Stimulated activated CD4-positive, alpha-beta T cell treated with anti-CD3 and anti-CD28 coated beads, Interleukin-15, amount 100 ng/mL, for 24 hours (primary cell): Measurements from ENCODE around the gene ALPL.

ENCODE experiments used
- DNase-seq: peaks from one replicate; pipeline ENCODE4 v3.0.0-alpha.2; 2020

The ALPL gene

DNA sequence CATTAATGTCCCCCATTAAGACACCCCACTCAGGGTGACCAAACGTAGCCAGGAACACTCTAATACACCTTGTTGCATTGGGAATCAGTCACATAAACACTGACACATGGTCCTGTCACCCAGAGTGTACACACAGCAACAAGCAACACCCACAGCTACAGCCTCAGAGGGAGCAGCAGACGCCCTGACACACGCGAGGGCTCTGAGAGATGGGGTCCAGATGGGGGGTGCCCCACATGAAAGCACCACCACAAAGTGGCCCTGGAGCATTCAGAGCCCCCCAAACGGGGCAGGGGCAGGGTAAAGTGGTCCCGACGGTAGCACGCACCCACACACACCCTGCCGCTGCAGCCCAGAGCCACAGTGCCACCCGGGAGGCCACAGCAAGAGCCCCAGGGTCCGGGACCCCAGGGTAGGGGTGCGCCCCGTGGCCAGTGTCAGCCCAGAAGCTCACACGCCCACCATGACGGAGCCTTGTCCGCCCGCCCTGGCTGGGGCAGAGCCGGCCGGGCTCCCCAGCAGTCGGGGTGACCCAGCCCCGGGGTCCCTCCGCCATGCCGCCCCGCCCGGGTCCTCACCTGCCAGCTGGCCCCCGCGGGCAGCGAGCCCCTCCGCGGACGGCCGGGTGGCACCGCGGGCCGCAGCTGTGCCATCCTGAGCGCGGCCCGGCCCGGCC is 112.7 kb downstream of the ALPL start:
- DNase-seq, result no peak

DNA sequence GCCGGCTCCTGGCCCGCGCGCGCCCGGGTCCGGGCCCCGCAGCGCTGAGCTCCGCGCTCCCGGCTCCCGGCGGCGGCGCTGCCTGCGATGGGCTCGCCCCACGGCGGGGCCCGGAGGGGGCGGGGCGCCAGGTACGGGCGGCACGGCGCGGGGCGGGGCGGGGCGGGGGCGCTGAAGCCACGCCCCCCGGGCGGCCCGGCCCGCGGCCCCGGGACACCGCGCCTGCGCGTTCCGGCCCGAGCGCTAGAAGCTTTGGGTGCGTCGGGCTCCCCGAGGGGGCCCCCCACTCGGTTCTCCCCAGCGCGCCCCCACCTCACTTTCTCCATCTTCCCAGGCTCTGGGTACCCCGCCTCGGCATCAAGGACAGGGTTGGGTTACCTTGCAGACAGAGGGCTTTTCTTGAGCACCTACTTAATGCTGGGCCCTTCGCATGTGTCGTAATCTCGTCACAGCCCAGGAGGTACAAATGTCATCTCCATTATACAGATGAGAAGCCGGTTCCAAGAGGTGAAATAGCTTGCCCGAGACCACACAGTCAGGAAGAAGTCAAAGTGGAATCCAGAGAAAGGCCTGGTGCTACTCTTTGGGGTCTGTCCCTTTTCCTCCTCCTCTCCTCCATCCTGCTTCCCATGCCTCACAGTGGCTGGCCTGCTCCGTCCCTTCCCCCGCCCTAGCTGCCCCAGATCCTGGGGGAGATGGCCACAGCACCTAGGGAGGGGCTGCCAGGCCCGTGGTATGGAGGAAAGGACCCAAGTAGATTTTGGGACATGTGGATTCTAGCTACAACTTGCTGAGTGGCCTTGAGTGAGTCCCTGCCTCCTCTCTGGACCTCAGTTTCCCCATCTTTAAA is 113.5 kb downstream of the ALPL start:
- DNase-seq, result peak; percentile 72

DNA sequence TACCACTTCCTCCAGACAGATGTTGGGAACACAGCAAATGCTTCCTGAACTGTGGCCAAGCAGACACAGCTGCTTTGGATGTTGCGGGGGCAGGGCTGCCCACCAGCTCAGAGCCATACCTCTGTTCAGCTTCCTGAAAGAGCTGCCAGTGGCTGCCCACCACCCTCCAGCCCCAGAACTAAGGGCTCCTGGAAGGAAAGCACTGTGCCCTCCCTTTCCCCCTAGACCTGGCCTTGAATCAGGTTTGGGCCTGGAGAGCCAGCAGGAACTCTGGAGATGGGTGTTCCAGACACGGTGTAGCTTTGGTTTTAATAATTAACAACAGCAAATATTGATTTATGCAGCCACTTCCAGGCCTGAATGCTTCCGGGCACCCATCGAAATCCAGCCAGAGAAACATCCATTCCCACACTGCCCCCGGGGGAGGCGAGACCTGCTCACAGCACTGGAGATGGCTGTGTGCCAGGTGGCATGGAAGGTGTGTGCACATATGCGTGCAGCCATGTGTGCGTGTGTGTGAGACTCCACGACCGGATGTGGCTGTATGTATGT is 114.3 kb downstream of the ALPL start:
- DNase-seq, result no peak

DNA sequence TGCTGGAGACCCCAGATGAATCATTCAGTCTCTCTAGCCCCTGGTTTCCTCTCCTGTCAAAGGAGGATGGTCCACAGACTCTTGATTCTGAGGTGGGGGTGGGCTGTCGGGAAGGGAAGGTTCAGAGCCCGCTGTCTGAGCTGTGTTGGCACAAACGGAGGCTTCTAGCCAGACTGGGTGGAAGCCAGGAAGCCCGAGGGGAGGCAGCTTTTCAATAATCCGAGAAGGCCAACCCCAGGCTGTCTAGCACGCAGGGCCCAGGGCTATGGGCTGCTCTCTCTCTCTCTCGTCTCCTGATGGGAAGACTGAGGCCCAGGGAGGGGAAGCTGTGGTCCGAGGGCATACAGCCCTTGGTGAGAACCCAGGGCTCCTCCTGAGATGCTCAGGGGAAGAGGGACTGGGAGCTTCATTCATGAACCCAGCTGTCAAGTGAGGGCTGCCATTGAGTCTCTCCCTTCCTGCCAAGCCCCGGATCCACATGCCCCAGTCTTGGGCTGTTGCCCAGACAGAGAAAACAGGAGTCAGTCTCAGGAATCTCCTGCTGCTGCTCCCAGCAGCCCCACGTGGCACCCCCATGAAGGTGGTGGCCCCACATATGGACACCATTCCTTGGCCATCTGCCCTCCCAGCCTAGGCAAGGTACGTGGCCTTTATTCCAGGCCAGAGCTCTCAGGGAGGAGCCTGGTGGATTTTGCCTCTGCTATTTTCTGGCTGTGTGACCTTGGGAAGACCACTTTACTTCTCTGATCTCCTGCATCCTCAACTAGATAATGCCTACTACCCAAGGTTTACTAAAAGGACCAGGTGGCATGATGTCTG is 115.6 kb downstream of the ALPL start:
- no peak for DNase-seq

DNA sequence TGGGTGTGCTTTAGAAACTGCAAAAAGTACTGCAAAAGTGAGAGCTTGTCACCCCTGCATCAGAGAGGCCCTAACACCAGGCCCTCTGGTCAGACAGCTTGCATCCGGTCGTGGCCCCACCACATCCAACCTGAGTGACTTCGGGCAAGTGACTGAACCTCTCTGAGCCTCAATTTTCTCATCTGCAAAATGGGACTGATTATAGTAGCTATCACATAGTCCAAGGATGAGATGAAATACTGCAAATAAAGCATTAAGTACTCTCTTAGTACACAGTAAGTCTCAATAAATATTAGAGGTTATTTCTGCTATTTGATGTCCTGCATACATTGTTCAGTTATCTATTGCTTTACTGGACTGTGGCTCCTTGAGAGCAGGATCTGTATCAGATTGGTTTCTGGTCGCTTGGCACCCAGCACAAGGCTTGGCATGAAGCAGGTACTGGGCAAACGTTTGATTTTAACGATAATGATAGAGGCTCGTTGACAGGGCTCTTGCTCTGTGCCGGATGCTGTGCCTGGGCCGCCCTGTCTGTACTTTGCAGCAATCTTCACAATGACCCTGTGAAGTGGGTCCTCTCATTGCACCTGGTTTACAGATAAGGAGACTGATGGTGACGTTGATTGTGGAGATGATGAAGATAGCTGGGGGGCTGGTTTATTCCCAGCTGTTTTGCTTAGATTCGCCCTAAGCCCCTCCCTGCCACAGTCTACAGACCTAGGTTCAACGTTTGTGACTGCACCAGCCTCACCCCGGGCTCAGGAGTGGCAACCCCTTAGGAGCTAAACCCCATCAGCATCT is 116.4 kb downstream of the ALPL start:
- DNase-seq, result no peak

DNA sequence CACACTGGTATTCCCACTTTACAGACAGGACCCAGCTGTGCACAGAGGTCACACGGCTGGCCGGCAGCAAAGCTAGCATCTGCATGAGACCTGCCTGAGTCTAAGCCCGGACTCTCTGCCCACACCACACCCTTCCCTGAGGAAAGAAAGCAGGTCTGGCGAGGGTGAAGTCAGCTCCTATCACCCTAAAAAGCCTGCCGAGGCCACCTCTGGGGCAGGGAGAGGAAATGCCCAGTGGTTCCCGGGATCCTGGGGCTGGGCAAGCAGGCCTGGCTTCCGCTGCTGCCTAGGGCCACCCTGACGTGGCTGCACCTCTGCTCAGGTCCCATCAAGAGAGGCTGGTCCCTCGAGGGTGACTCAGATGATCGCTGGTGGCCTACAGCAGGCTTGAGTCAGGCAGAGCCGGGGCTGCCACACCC is 117.7 kb downstream of the ALPL start:
- DNase-seq, result no peak
